Fibroblast of villous mesenchyme (primary cell): Measurements from ENCODE around the gene CBR1. TPM values are rescaled to one million over a fixed set of nuclear protein-coding genes. Genes with fewer than 3 reads are reported as not detected.

Source experiments
- DNase-seq: peaks from one replicate; pipeline ENCODE4 v3.0.0-alpha.2; 2010; ENCODE audit warnings: low read depth
- H3K4me3 ChIP-seq: 2 replicates; pipeline ENCODE4 v1.5.1; 2011; ENCODE audit warnings: low read depth, mild to moderate bottlenecking, low read length
- CTCF ChIP-seq: IDR thresholded peaks from 2 replicates; pipeline ENCODE4 v1.5.1; 2012; ENCODE audit warnings: low read depth, mild to moderate bottlenecking, low read length; ENCODE audit not compliant: insufficient read depth
- total RNA-seq: library from RNA; depleted of rRNA; stranded (reverse); fragments of >200 nt; gene quantifications from 2 replicates; pipeline ENCODE4 v1.2.3, GENCODE V29; 2012

The CBR1 gene
- total RNA-seq, 1 donor: 80.7 TPM

- no peak overlapping the region for H3K4me3 ChIP-seq
- no peak for TF ChIP-seq CTCF
- no peak for DNase-seq
Observed at GRCh38 chr21:36038701-36039497, 30.9 kb upstream of the CBR1 start.

GRCh38 chr21:36039861-36040260 lies 30.0 kb upstream of the CBR1 start:
- no peak for TF ChIP-seq CTCF
- DNase-seq: no peak

GRCh38 chr21:36040389-36040788 lies 29.4 kb upstream of the CBR1 start:
- H3K4me3 ChIP-seq: no peak overlapping the region
- DNase-seq: no peak
- no peak for TF ChIP-seq CTCF

More at GRCh38 chr21:36039861-36040260, 30.0 kb upstream of the CBR1 start:
- H3K4me3 ChIP-seq: no peak overlapping the region

GRCh38 chr21:36041910-36042309 lies 27.9 kb upstream of the CBR1 start:
- no peak for TF ChIP-seq CTCF
- no peak overlapping the region for H3K4me3 ChIP-seq
- DNase-seq: no peak

GRCh38 chr21:36044056-36044455 lies 25.8 kb upstream of the CBR1 start:
- H3K4me3 ChIP-seq: no peak overlapping the region
- no peak for DNase-seq
- no peak for TF ChIP-seq CTCF

GRCh38 chr21:36045993-36046392 lies 23.8 kb upstream of the CBR1 start:
- no peak for TF ChIP-seq CTCF
- DNase-seq: no peak
- H3K4me3 ChIP-seq: no peak overlapping the region

GRCh38 chr21:36047139-36047538 lies 22.7 kb upstream of the CBR1 start:
- no peak for TF ChIP-seq CTCF
- H3K4me3 ChIP-seq: no peak overlapping the region
- no peak for DNase-seq
